HepG2 (cell line): ENCODE measurements around the gene AHNAK. TPM values are rescaled to one million over a fixed set of nuclear protein-coding genes. Genes with fewer than 3 reads are reported as not detected.

Source experiments
- ARNTL ChIP-seq: sonication (generic); formaldehyde crosslinking; IDR thresholded peaks from 2 replicates; pipeline ENCODE4 v1.4.0; 2020; ENCODE audit warnings: mild to moderate bottlenecking, missing genetic modification reagents
- ATF2 ChIP-seq: sonication (generic); formaldehyde crosslinking; IDR thresholded peaks from 2 replicates; pipeline ENCODE4 v1.4.0; 2020; ENCODE audit warnings: missing genetic modification reagents
- CBX1 ChIP-seq: IDR thresholded peaks from one replicate; pipeline ENCODE4 v1.6.1; 2016; ENCODE audit warnings: antibody characterized with exemption, low read depth
- ERF ChIP-seq: IDR thresholded peaks from 2 replicates; pipeline ENCODE4 v1.6.1; 2018; ENCODE audit warnings: missing biosample characterization, missing genetic modification reagents
- ETS1 ChIP-seq: sonication (generic); formaldehyde crosslinking; IDR thresholded peaks from 2 replicates; pipeline ENCODE4 v1.4.0; 2020; ENCODE audit warnings: missing genetic modification reagents
- FOXA1 ChIP-seq, 2 experiments: fragments of 450-650 bp in 1 of 2; sonication (generic) in 1 of 2; formaldehyde crosslinking in 1 of 2; IDR thresholded peaks; 2 replicates each; pipeline versions ENCODE4 v1.4.0 to v1.6.1; 2016 to 2020; ENCODE audit warnings: missing genetic modification reagents in 1 of 2
- GTF2F1 ChIP-seq: fragments of 150-350 bp; IDR thresholded peaks from 2 replicates; pipeline ENCODE4 v1.6.1; 2014; ENCODE audit warnings: low read length
- HDAC2 ChIP-seq: sonication (generic); formaldehyde crosslinking; IDR thresholded peaks from 2 replicates; pipeline ENCODE4 v1.4.0; 2020; ENCODE audit warnings: missing genetic modification reagents
- HINFP ChIP-seq: sonication (generic); formaldehyde crosslinking; IDR thresholded peaks from 2 replicates; pipeline ENCODE4 v1.4.0; 2020; ENCODE audit warnings: low read depth, mild to moderate bottlenecking, missing genetic modification reagents
- HOXA7 ChIP-seq: sonication (generic); formaldehyde crosslinking; IDR thresholded peaks from 2 replicates; pipeline ENCODE4 v1.8.1; 2022; ENCODE audit warnings: mild to moderate bottlenecking, missing genetic modification reagents, moderate library complexity
- MEF2D ChIP-seq: sonication (generic); formaldehyde crosslinking; IDR thresholded peaks from 2 replicates; pipeline ENCODE4 v1.5.1; 2020; ENCODE audit warnings: mild to moderate bottlenecking, missing genetic modification reagents
- NBN ChIP-seq: fragments of 450-650 bp; conservative IDR thresholded peaks from 2 replicates; pipeline ENCODE4 v1.6.1; 2017
- NFIC ChIP-seq: IDR thresholded peaks from 2 replicates; pipeline ENCODE4 v1.6.1; 2012; ENCODE audit warnings: mild to moderate bottlenecking, low read length, inconsistent platforms
- NR0B2 ChIP-seq: sonication (generic); formaldehyde crosslinking; IDR thresholded peaks from 2 replicates; pipeline ENCODE4 v1.4.0; 2020; ENCODE audit warnings: mild to moderate bottlenecking, missing genetic modification reagents
- PHF21A ChIP-seq: sonication (generic); formaldehyde crosslinking; IDR thresholded peaks from 2 replicates; pipeline ENCODE4 v1.5.0; 2020; ENCODE audit warnings: mild to moderate bottlenecking, missing genetic modification reagents
- SALL1 ChIP-seq: sonication (generic); formaldehyde crosslinking; IDR thresholded peaks from 2 replicates; pipeline ENCODE4 v1.8.0; 2022; ENCODE audit warnings: mild to moderate bottlenecking, missing genetic modification reagents
- SIN3B ChIP-seq: fragments of 150-350 bp; IDR thresholded peaks from 2 replicates; pipeline ENCODE4 v1.6.1; 2014; ENCODE audit warnings: low read length
- TARDBP ChIP-seq: sonication (generic); formaldehyde crosslinking; IDR thresholded peaks from 2 replicates; pipeline ENCODE4 v1.8.0; 2022; ENCODE audit warnings: mild to moderate bottlenecking, missing genetic modification reagents
- TEAD3 ChIP-seq: optimal IDR thresholded peaks from 2 replicates; pipeline ENCODE3; 2016; ENCODE audit warnings: borderline replicate concordance
- TFE3 ChIP-seq: IDR thresholded peaks from 2 replicates; pipeline ENCODE4 v1.6.1; 2016
- ZBTB1 ChIP-seq: sonication (generic); formaldehyde crosslinking; IDR thresholded peaks from 2 replicates; pipeline ENCODE4 v1.4.0; 2020; ENCODE audit warnings: missing genetic modification reagents, borderline replicate concordance
- ZNF430 ChIP-seq: sonication (generic); formaldehyde crosslinking; IDR thresholded peaks from 2 replicates; pipeline ENCODE4 v1.9.0; 2021; ENCODE audit warnings: mild to moderate bottlenecking, missing genetic modification reagents
- ZNF510 ChIP-seq: sonication (generic); formaldehyde crosslinking; IDR thresholded peaks from 2 replicates; pipeline ENCODE4 v1.4.0; 2020; ENCODE audit warnings: low read depth, mild to moderate bottlenecking, missing genetic modification reagents
- ZNF607 ChIP-seq: sonication (generic); formaldehyde crosslinking; IDR thresholded peaks from 2 replicates; pipeline ENCODE4 v1.5.1; 2020; ENCODE audit warnings: missing genetic modification reagents, mild to moderate bottlenecking, borderline replicate concordance
- ZNF652 ChIP-seq: IDR thresholded peaks from 2 replicates; pipeline ENCODE4 v1.6.1; 2016; ENCODE audit warnings: low read depth, borderline replicate concordance
- ZNF788 ChIP-seq: sonication (generic); formaldehyde crosslinking; IDR thresholded peaks from 2 replicates; pipeline ENCODE4 v1.5.0; 2020; ENCODE audit warnings: mild to moderate bottlenecking, missing genetic modification reagents, borderline replicate concordance
- polyA plus RNA-seq, 8 experiments: library from polyadenylated mRNA; depleted of rRNA in 3 of 8; stranded (reverse) in 7 of 8; unstranded in 1 of 8; fragments of >200 nt; fragmentation: Illumina TruSeq in 4 of 8; extraction: Trizol in 4 of 8; gene quantifications; 2 replicates each; pipeline versions ENCODE4 v1.2.1 to v1.2.3, GENCODE V29; 2011 to 2016; ENCODE audit warnings: low read depth in 4 of 8, missing spikeins in 1 of 8, mixed read lengths in 1 of 8; ENCODE audit not compliant: insufficient read depth in 1 of 8
- total RNA-seq, 5 experiments: library from RNA; depleted of rRNA; stranded (reverse); fragments of >200 nt; fragmentation: Illumina TruSeq; extraction: Trizol; gene quantifications; 2 replicates each; pipeline ENCODE4 v1.2.3, GENCODE V29; 2016; ENCODE audit warnings: low read depth in 1 of 5

AHNAK gene
- total and polyA plus RNA-seq, 2 of the 13 experiments (the other 11 are each of a cell fraction or from before 2014, with no cell fraction given): 23.4 to 25.0 TPM

- TF ChIP-seq TFE3 (CRISPR knock-in tag) (0 out of 2 replicates have a peak, but pooled peaks have one; percentile 32), MEF2D (CRISPR knock-in tag) (peak; percentile 96), HDAC2 (peak; percentile 38), NR0B2 (CRISPR knock-in tag) (no peak), ZNF788 (CRISPR knock-in tag) (peak; percentile 42; the same call in 1 of the 2 replicates), ETS1 (CRISPR knock-in tag) (no peak), ZNF430 (CRISPR knock-in tag) (peak; percentile 20; the same call in 1 of the 2 replicates), SIN3B (peak; percentile 47; the same call in 1 of the 2 replicates), FOXA1 (IDR thresholded peaks at IDR 0.05) (no peak), FOXA1 (CRISPR knock-in tag; IDR thresholded peaks at IDR 0.05) (peak; percentile 51), TARDBP (peak; percentile 59; the same call in 1 of the 2 replicates), NFIC (0 out of 2 replicates have a peak, but pooled peaks have one; percentile 49), ZNF510 (CRISPR knock-in tag) (0 out of 2 replicates have a peak, but pooled peaks have one; percentile 27), HOXA7 (CRISPR knock-in tag) (no peak), ATF2 (CRISPR knock-in tag) (peak; percentile 52; the same call in 1 of the 2 replicates), NBN (no peak), TEAD3 (CRISPR knock-in tag) (peak; percentile 42), ARNTL (peak; percentile 42; the same call in 1 of the 2 replicates), PHF21A (CRISPR knock-in tag) (peak; percentile 86), GTF2F1 (no peak), ERF (CRISPR knock-in tag) (peak; percentile 83; the same call in 1 of the 2 replicates), CBX1 (peak; percentile 46), ZNF652 (no peak), HINFP (CRISPR knock-in tag) (peak; percentile 81; the same call in 1 of the 2 replicates), ZNF607 (no peak), SALL1 (peak; percentile 84), ZBTB1 (CRISPR knock-in tag) (0 out of 2 replicates have a peak, but pooled peaks have one; percentile 50)
These were observed 1.2 kb upstream of the AHNAK start (continued) for GRCh38 chr11:62547691-62548281.
